HG03097 (cell line): ENCODE results near the gene TALDO1.

Experiments
- ATAC-seq: cut with Tn5 transposase; IDR thresholded peaks from one replicate; pipeline ENCODE4 v1.9.1; 2021; ENCODE audit not compliant: unreplicated experiment, low FRiP score

Gene TALDO1

DNA sequence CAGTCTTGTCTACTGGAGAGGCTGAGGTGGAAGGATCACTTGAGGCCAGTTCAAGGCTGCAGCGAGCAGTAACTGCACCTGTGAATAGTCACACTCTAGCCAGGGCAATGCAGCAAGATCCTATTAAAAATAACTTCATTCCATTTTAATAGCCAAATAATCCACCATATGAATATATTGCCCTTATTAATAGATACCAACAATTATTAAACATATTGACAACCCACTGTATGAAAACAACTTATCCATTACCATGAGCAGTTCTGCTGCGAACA, 19.6 kb downstream of the TALDO1 start:
- no peak for ATAC-seq

DNA sequence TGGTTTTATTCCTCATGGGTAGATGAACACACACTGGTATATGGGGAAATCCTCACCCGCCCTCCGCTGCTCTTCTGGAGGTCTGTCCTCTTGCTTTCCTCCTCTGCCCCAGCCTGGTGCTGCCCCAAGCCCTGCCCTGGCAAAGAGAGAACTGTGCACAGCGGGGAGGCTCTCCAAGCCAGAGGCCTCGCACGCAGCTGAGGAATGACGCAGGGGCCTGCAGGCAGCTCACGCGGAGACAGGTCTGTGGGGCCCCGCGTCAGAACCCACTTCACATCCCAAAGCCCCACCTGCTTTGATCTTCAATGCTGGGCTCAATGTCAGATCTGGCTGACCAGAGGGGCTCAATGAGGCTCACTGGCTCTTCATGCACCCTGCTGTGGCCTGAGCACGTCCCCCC, 20.0 kb downstream of the TALDO1 start:
- ATAC-seq: no peak

DNA sequence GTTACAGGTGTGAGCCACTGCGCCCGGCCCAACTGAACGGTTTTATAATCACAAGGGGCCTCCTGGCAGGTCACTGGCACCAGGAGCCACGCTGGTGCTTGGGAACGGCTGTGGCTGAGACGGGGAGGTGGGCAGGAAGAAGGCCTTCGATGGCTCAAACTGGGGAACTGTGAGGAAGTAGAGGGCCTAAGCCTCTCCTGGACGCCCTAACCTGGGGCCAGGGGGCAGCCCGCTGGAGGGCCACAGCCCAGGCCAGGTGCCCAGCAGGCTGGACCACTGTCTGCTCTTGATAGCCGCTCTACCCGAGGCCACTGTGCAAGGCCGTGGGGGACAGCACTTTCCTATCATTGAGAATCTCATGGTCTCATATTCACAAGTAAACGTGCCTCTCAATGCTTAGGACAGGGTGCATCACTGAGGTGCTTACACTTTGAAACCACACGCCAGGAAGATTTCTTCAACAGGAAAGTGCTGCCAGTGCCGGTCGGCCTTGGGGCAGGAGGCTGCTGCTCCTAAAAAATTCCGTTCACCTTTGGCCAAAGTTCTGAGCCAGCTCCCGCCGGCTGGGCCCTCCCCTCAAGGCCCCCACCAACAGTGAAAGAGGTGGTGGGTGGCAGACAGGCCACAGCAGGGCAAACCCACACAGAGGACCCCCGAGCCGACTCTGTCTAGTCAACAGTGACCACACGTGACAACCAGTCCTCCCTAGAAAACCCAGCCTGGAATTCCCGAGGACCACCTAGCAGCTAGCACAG, 22.8 kb downstream of the TALDO1 start:
- no peak for ATAC-seq

DNA sequence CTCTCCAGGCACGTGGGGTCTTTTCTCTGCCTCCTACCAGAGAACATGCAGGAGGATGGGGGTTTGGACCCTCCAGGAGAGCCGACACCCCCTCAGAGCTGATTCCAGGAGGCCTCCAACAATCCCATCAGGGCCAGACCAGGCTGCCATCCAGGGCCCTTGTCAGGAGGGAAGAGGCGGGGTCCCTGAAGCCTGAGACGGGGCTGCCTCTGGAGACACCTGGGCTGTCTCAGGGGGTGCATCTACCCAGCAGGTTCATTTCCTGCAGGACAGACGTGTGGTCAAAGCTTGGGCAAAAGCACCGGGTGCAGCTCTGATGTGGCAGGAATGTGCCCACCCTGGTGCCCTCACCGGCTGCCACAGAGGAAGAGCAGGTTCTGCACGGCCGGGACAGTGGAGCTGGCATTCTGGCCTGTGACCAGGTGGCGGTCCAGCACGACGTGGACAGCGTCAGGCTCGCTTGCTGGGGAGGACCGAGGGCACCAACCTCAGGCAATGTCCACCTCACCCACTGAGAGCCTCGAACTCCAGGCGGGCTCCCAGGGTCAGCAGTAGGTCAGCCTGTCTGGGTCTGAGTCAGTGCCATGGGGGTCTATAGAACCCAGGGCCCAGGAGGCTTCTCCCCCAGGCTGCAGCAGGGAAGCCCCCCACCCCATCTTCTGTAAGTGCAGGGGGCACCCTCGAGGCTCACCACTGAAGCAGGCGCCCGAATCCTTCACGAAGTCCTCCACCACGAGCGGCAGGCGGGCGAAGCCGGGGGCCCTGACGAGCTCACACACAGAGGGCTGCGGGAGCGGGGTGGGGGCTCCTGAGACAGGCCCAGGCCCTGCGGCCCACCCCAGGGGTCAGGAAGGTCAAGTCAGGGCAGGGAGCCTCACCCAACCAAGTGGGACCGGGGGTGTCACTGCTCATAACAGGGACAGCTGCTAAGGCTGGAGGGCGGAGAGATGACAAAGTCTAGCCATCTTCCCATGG, 23.7 kb downstream of the TALDO1 start:
- ATAC-seq: no peak

DNA sequence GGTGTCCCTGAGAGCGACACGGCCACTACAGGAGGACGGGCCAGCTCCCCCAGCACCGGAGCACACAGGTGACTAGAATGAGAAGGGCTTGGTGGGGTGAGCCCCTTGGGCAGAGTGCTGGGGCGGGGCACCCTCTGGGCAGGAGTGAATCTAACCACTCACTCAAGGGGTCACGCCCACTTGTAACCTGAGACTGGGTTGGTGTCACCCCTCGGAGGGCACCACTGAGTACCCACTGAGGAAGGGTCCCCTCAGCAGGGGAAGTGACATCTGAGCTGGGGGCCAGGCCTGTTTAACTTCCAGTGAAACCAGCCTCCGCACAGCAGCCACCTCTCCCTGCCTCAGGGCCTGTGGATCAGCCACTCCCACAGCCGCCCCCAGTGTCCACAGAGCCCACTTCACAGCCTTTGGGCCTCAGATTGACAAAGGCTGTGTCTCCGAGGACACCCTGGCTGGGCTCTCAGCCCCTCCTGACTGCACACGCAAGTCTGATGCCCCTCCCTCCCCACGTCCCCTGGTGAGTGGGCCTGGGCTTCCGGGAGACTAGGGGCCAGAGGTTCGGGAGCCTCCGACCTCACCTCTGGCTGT, 24.4 kb downstream of the TALDO1 start:
- no peak for ATAC-seq

DNA sequence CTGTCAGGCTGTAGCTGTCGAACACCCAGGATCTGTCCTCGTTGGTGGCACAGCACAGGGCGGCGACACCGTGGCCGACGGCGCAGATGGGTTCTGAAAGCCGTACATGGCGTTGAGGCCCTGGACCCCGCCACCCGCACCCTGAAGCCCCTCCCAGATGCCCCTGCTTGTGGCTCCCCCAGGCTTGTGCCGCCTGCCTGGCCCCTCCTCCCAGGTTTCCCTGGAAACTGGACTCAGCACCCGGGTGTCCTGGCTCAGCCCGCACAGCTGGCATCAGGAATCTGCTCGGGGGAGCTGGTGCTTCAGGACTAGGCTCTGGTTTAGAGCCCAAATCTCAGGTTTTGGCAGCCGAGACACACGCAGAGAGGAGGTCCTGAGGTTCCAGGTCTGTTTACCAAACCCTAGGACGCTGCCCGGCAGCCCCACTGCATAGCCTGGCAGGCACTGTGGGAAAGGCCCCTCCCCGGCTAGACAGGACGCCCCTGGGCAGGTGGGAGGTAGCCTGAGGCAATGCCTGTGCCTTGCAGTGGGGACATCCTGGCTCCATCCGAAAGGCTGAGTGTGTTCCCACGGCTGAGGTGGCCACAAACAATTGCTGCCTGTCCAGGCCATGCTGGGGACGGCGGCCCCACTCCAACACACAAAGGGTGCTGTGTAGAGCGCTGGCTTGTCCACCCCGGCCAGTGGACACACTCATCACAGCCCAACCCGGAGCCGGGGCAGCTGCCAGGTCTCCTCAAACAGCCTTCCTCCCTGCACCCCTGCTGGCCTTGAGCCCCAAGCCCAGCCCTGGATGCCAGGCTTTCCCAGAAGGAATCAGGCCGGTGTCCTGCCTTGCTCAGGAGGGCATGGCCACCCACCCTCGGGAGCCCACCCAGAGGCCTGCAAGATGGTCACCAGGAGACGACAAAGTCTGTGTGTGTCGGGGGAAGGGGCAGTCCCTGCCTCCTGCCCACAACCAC, 25.4 kb downstream of the TALDO1 start:
- ATAC-seq: no peak

DNA sequence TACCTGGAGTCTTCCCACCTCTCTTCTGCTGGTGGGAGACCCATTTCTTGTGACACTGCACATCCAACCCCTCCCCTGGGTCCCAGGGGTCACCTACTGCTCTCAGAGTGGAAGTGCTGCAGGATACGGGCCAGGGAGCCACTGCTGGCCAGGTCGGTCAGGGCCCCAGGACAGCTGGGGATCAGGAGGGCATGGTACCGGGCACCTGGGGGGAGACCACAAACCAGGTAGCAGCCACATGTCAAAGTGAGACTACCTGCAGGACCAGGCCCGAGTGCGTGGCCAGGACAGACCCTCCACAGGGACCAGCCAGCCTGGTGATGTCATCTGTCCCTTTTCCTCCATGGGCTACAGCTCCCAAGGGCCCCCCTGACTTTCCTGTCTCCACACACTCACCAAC, 26.2 kb downstream of the TALDO1 start:
- ATAC-seq: no peak

DNA sequence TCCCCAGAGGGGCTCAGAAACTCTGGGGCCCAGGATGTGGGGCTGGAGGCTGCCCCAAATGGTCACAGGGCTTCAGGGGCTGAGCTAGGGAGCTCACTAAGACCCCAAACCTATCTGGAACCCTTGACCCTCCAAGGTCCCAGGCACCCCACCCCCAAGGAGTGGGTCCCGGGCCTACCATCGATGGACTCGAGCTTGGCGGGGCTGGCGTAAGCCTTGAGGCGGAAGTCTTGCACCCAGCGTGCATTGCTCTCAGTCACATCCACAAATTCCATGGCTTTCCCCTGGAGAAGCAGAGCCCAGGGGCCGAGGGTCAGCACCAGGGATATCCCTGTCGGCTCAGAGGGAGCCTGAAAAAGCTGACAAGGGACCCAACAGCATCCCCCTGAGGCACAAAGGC, 26.6 kb downstream of the TALDO1 start:
- ATAC-seq: no peak

DNA sequence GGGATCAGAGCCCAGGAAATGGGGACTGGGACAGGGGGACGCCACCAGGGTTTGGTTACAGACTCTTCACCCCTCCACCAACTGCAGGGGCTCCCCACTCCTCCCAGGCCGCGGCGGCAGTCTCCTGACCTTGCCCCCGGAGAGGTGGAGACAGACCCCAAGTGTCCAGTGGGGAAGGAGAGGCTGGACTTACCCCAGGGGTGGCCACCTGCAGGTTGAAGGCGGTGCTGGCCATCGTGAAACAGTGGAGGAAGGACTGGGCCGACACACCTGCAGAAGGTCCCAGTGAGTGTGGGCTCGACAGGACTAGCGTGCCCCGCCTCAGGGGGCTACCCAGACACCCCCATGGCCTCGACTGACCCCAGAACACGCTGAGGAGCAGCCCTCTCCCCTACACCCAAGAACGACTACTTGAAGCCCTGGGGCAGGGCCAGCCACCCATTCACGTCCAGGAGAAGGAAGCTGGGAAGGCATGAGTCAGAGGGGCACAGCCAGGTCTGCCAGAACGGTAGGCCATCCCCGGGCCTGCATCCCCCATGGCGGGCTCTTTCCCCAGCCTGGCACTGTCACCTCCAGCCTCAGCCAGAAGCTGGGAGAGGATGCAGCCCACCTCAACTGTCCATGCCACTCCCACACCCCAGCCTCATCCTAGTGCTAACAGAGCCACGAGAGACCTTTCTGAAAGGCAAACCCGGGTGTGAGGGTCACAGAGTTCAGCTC, 27.8 kb downstream of the TALDO1 start:
- ATAC-seq: no peak

DNA sequence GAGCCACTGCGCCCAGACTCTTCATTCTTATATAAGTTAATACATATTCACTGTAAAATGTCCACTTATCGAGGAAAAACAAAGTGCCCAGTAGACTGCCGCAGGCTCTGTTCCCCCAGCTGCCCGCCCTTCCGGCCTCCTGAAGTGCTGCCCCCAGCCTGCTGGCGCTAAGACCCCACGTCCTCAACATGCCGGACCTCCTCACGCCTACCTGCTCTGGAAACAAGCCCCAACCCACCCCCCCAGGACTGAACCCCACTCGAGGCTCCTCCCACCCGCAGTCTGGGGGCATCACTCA, 28.9 kb downstream of the TALDO1 start:
- no peak for ATAC-seq

DNA sequence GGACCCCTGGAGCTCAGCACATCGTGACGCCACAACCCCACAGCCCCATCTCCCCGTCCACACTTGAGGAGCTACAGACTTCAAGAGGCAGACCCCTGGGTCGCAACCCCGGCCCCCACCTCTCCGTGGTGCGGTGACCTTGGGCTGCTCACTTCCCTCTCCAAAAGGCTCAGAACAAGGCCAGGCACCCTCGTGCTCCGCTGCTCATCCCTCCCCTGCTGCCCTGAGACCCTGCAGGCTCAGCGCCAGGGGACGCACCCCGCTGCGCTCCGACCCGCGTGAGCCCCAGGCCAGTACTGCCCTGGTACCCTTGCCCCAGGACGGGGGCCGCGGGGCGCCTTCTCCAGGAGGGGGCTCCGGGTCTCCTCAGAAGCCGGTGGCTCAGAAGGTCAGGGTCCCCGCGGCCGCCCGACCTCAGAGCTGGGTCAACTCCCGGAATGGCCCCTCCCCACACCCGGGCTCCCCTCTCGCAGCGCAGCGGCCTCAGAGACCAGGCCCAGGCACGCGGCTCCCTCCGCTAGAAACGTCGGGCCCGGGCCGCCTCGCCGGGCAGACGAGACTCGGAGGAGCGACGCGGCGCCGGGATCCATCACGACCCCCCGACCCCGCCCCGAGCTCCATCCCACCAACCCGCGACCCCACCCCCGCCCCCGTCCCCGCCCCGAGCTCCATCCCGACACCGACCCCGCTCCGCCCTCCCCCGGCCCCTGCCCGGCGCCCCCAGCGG, 29.5 kb downstream of the TALDO1 start:
- ATAC-seq: no peak

DNA sequence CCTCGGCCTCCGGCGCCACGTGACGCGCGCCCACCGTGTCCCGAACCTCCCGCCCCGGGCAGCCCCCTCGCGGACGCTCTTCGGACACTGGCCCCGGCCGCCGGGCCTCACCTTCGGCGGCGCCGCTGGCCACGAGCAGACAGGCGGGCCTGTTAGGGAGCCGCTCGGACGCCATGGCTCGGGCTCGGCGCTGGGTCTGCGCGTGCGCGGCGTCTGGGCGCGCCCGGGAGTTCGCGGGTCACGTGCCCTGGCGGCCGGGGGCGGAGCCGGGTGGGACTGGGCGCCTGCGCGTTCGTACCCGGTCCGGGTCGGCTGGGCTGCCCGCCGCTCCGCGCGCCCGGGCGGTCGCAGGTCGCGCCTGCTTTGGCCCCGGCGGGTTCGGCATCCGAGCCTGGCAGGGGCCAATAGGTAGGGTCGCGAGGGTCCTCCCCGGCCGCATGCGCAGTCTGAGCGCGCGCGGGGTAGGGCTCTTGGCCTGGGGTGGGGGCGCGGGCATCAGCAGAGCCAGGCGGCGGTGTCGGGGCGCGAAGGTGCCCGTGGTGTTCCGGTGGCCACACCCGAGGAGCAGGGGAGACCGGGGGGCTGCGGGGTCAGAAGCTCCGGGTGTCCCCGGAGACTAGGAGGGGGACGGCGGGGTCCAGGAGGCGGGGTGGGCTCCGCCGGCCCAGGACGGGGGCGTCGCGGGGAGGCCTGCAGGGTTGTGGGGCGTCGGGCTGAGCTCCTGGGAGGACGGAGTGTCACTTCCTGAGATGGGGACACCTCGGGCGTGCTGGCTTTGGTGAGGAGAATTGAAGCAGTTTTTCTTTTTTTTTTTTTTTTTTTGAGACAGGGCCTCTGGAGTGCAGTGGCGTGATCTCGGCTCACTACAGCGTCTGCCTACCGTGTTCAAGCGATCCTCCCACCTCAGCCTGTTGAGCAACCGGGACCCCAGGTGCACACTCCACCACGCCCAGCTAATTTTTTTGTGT, 30.3 kb downstream of the TALDO1 start, which contains the start of gene GATD1:
Gene GATD1, minus strand, starts transcription at position 200 of the 968 bp plus-strand sequence. Its CDS starts 25 bp downstream, at position 175.
- ATAC-seq: peak; percentile 66

DNA sequence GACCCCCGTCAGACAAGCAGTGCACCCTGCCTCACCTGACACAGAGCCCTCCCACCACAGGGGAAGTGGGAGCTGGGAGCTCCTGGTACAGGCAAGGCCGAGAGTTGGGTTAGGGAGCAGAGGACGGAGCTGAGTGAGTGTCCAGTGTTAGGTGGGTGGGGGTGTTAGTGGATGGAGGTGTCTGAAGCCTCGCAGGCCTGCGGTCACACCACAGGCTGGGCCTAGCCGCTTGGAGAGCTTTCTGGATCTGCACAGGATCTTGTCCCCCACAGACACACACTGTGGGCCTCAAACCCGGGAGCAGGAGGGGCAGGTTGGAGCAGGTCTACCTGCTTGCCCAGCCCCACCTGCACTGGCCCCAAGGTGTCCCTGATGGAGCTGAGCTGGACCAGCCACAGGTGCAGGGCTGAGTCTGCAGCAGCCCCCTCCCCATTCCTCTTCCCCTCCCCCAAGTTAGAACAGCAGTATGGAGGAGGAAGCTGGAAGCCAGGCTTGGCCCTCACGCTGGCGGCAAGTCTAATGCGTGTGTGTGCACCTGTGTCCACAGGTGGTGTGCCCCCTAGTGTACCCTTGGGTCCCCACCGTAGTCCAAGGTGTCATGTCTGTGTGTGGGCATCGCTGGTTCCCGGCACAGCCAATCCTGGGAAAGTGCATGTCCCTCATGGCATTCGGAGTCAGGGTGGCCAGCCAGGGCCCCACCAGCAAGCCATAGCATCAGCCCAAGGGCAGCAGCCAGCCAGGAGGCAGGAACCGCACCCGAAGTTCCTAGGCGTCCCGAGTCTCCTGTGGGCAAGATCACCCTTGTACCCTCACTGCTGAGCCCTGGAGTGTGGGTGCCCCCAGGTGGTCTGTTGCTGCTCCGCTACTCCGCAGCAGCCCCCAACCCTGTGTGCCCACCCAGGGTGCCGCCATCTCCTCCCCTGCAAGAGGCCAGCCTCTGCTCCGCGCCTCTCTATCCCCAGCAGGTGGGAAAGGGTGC, 32.0 kb downstream of the TALDO1 start:
- no peak for ATAC-seq

DNA sequence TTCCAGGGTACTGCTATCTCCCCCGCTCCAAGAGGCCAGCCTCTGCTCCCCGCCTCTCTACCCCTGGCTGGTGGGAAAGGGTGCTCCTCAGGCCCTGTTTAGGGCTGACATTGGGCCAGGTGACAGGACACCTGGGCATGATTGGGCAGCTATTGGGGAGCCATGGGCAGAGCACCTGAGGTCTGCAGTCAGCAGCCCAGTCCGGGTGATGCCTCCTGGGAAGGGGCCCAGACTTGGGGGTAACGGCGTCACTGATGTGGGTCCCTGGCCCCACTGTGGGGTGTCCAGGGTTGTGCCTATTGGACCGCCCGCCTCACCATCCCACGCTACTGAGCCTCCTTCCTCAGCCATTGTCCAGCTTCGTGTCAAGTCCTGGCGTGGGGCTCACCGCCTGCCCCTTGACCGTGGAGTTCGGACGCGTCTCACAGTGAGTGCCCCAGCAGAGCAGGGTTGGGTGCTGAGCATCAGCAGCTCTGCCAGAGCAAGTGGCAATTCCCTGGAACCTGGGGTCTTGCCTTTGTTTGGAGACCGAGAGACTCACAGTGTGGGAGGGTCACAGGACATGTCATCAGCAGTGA, 32.8 kb downstream of the TALDO1 start:
- ATAC-seq: no peak

DNA sequence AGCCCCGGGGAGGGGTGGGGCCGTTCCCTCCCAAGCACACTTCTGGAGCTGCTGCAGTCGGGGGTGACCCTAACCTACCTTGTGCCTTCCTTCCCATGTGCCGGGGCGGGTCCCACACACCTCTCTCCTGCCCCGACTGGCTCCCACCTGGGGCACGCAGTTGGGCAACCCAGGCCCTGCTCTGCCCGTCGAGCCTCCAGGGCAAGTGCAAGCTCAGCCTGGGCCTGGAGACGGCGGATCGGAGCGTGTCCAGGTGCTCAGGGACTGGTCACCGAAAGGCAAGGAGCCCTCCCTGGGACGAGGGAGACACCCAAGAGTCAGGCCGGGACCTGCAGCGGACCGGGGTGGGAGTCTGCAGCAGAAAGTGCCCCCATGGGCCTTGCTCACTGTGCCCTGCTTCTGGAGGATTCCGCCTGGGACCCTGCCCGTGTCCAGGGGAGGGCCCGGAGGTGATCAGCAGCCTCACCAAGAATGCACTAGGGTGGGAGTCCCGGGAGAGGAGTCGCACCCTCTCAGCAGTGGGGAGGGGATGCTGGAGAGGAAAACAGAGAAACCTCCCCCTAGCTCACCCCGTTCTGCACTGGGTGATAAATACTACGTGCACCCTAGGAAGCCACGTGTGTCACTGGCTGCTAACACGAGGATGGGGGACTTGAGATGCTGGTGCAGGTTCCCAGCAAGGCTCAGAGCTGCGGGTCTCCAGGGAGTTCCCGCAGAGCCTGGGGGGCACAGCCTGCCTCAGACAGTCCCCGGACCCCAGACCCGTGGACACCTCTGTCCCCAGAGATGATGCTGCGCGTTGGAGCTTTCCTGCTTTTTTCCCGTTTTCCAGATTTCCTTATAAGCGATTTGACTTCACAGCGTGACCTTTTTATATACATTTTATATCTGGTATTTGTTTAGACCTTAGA, 35.3 kb downstream of the TALDO1 start:
- ATAC-seq: no peak

DNA sequence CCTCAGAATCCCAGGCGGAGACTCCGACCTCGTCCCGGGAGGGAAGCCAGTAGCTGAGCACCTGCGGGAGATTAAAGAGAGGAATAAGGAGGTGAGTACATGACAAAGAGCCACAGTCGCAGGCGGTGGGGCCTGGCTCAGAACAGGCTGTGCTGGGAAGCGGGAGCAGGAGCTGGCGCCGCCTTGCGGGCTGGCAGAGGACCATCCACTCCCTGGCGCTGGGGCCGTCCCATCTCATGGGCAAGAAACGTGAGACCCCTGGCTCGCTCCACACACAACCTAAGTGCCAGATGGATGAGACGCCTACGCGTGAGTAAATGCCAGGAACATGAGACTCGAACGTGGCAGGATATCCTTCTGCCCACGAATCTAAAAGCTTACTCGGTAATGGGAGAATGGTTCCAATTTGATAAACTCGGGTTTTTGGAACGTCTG, 36.3 kb downstream of the TALDO1 start:
- ATAC-seq: no peak
